HG03039 (cell line): ENCODE measurements around the gene POMGNT1.

Experiments used
- ATAC-seq: cut with Tn5 transposase; IDR thresholded peaks from one replicate; pipeline ENCODE4 v1.9.1; 2021; ENCODE audit warnings: mild to moderate bottlenecking, moderate library complexity; ENCODE audit not compliant: unreplicated experiment

Gene POMGNT1

DNA sequence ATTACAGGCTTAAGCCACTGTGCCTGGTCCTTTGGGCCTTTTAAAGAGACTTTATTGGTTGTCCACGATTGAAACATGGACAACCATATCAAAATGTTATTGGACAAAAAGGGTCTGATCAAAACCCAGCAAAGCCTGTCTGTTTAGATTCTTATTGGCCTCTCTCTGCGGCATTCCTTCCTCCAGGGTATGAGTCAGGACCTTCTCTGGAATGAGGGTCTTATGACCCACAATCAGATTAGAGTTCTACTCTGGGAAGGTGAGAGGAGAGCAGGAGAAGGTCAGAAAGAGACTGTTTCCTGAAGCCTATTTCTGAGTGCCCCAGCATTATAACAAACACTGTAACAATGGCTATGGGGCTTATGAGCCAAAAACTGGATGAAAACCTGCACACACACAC, 12.8 kb upstream of the POMGNT1 start:
- ATAC-seq = no peak

DNA sequence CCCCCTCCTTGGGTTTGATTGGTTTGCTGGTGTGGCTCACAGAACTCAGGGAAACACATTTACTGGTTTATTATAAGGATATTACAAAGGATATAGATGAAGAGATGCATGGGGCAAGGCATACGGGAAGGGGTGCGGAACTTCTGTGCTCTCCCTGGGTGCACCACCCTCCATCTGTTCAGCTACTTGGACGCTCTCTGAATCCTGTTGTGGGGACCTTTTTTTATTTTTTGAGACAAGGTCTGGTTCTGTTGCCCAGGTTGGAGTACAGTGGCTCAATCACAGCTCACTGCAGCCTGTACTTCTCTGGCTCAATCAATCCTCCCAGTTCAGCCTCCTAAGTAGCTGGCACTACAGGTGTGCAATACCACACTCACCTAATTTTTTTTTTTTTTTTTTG, 12.3 kb upstream of the POMGNT1 start:
- no peak for ATAC-seq

DNA sequence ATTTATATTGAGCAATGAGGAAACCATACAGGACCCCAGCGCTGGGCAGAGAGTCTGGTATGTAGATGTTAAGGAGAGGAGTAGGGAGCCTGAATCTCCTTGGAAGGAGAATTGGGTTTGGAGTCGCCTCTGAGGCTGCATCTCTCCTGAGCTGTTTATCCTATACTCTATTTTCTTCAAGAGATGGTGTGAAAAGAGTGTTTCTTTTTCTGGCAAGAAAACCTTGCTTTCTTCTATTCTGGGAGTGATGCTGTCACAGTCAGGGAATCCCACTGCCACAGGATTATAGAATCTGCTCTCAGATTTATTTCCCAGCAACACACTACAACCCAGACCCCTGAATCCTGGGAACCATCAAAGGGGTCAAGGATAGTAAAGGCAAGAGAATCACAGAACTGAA, 8.2 kb upstream of the POMGNT1 start:
- ATAC-seq = no peak

DNA sequence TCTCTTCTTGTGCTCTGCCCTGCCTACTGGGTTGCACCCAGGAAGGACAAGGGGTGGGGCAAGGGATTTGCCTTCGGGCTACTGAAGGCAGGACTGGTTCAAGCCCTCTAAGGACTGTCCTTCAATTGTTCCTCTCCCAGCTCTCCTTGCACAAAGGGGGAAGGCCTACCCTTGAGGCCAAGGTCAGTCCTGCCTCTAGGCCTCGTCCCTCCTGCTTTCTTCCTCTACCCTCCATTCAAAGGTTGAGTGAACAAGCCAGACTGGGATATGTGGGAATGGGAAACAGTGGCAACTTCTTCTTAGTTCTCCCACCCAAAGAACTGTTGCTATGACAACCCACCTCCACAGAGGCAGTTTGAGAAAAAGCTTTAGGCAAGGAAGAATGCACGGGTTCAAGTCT, 7.6 kb upstream of the POMGNT1 start:
- no peak for ATAC-seq

DNA sequence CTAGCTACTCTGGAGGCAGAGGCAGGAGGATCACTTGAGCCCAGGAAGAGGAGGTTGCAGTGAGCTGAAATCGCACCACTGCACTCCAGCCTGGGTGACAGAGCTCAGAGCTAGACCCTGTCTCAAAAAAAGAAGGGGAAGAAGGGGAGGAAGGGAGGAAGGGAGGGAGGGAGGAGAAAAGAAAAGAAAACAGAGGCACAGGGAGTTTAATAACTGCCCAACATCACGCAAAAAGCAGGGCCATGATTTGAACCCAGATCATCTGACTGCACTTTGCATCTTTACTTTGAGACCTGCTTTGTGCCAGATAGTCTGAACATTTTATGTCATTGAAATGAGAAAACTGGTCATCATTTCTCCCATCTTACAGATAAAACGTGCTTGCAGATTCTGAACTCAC, 6.9 kb upstream of the POMGNT1 start:
- ATAC-seq = no peak

DNA sequence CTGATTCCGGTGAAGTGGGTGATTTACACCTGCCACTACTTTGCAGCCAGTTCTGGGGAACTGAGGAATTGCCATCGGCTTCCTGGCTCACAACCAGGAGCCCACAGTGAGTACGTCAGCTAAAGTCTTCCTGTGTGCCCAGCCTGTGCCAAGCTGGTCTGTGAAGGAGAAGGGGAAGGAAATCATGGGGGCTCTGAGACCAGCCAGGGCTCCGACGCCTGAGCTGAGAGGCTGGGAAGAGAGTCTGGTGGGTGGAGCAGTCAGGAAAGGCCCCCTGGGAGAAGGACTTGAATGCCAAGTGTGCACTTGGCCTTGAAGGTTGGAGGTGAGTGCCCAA, 6.1 kb upstream of the POMGNT1 start:
- no peak for ATAC-seq

DNA sequence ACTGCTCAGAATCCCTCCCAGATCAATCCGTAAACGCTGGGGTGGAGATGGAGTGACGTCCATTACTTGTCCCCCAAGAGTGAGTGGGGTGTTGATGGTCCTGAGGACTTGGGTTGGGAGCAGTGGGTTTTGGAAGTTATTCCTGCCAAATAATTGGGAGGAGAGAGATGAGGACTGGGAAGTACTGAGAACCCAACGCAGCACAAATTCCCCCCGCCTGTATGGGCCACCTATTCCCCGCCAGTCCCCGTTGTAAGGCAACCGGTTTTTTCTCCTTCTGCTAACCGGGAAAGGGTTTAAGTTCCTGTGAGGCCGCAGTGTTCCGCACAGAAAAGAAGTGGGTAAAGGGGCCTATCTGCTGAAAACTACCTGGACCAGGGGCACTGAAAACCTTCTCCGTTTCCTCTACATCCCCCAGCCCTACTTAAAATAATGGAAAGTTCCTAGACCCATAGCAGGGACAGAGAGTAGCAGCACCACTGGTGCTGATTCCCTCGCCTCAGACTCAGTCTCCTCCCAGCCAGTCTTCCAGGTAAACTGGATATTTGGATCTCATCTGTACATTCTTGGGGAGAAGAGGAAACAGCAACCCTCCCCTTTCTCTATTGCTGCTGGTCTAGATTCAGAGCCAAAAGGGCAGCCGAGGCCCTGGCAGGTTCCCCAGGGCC, 5.6 kb upstream of the POMGNT1 start:
- ATAC-seq = no peak

DNA sequence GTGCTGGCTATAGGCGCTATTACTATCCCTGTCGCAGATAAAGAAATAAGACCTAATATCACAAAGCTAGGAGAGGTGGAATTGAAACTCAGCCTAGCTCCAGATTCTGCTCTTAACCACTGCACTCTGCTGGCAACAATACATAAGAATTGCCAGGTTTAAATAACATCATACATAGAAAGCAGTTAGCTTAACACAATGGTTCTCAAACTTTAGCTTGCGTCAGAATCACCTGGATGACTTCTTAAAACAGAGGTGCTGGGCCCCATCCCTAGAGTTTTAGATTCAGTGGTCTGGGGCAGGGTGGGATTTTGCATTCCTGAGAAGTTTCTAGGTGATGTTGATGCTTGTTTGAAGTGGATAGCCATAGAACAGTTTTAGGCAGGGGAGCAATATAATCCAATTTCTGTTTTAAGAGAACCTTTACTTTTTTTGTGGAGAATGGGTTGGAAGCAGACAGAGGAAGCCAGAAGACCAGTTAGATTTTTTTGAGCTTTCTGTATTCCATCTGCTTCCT, 1.1 kb upstream of the POMGNT1 start:
- ATAC-seq = no peak

DNA sequence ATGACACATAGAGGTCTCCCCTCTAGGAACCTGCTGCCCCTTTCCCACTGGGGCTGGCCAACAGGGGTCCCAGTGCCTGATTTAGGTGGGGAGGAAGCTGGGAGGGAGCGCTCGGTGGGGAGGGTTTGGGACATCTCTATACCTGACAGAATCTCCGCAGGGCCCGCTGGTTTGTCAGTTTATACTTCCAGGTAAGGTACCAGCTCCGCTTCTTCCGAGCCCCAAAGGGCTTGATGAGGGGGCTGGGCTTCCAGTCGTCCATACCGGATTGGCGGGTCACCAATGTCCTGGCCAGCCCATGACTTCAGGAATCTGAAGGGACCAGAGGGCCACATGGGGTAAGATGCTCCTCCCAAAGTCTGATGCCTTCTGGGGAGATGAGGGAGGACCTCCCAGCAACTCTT, 672 bp downstream of the POMGNT1 start:
- ATAC-seq = no peak

DNA sequence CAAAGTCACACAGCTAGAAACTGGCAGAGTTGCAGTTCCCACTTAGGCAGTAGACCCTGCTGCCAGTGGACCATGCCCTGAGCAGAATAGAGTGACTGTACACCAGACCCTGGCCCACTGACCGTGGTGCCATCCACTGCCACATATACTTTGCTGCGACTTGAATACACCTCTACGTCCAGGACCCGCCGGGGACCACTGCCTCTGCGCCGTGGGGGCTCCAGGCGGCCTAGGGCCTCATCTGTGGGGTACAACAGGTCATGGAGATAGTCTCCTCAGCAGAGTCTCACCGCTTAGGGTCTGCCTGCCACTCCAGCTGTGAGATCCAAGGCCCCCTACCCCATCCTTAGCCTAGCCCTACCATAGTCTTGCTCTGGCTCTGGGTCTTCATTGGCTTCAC, 1.6 kb downstream of the POMGNT1 start:
- no peak for ATAC-seq

DNA sequence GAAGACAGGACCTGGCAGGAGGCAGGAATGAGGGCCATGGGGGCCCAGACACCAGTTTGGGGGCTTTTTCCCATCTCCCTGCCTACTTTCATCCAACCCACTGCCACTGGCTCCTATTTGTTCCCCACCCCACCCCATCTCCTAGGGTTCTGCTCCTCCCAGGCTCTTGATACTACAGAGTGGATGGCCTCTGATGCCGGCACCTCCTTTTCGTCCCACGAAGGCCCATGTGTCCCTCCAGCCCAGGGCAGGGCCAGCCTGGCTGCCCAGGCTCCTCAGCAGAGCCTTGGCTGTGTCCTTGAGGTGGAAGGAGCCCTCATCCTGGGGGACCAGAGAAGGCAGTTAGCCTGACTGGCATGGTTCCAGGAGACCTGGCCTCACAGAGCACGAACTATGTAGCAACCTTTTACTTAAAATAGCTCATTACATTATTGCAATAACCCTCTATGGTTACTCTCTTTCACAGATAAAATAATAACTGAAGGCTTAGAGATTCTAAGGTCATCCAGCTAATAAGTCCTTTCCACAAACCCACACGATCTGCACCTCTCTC, 3.5 kb downstream of the POMGNT1 start:
- no peak for ATAC-seq

DNA sequence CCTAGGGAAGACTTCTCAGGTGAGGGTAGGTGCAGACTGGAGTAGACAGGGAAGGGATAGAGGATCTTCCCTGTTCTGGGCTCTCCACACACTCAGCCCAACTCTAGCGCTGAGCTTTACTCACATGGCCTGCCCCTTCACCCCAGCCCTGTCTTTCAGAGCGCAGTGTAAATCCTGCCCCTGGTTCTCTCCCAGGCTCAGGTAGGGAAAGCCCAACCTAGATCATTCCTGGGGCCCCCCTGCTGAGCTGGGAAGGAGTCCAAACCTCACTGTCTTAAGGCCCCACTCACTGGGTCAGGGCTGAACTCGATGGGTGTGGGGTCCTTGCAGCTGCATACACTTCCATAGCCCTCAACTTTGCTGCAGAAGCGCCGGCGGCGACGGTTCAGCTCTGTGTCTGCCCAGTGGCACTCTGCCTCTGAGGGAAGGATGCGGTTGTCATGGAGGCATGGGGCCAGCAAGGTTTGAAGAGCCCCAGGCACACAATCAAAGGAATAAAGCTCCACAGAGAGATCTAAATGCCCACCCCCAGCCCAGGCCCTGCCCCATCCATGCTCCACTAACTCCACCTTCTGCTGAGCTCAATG, 4.2 kb downstream of the POMGNT1 start:
- ATAC-seq = no peak

DNA sequence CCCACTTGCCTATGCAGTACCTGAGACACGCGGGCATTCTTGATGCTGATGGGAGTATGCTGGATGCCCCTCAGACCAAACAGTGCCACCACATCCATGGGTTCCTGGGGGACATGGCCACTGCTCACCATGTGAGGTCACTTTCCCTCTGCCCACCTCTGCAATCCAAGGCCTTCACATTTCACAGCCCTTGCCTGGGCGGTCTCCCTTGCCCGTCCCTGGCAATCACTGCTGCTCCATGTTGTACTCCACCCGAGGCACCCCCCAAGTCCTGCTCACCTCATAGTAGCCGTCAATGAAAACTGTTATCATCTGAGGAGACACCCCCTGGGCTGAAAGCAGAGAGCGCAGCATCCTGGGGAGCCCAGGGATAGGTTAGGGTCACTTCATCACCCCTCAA, 4.9 kb downstream of the POMGNT1 start:
- no peak for ATAC-seq

DNA sequence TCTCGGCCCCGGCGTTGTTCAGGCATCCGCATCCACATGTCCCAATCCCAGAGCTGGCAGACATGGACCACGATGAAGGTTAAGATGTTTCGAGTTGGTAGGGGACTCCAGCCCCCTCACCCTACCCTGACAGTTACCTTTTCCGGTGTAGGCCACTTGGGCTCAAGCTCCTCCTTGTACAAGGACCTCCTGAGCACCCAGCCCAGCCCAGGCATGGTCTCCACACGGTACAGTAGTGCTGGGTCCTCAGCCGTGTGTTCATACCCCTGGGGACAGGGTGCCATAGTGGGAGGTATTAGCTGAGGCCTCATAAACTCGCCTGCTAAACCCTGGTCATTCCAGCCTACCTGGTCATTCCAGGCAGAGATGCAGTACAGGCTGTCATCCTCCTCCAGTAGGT, 6.1 kb downstream of the POMGNT1 start:
- no peak for ATAC-seq

DNA sequence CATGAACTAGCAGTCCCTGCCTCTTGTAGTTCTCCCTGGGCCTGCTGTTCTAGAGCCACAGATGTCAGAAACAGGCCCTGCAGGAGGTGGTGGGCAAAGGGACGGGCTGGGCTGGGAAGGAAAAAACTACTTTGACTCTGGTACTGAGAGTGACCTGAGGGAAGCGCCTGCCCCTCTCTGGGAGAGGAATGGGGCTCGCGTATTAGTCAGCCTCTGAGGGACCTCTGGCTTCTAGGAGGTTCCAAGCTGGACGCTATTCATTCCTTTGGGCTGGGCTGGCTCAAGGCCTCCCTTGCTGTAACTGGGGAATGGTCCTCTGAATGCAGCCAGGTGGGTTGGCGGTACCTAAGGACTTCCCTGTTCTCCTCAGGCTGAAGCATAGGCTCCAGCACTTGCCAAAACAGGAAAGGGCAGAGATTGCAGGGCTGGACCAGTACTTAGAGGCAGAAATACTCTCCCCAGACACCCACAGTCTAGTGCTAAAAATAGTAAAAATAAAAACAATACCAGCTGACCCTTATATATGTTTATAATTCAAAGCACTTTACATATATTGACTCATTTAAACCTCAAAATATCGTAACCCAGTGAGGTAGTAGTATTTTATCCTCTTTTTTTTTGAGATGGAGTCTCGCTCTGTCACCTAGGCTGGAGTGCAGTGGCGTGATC, 7.1 kb downstream of the POMGNT1 start:
- ATAC-seq = no peak

DNA sequence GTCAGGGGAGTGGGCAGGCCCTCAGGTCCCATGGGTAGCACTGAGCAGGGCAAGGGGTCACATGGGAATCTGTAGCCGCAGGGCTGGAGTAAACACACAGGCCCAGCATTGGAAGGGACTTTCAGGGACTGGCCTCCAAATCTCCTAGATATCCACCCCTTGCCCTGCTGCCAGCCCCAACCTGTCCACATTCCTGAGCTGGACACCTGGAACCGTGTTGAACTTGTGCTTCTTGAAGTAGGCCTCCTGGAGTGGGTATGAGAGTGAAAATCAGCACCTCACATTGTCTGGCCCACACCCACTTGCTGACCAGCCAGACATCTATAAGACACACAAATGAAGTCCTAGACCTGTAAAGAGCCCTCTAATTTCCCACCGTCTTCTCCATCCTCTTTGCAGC, 7.7 kb downstream of the POMGNT1 start:
- no peak for ATAC-seq

DNA sequence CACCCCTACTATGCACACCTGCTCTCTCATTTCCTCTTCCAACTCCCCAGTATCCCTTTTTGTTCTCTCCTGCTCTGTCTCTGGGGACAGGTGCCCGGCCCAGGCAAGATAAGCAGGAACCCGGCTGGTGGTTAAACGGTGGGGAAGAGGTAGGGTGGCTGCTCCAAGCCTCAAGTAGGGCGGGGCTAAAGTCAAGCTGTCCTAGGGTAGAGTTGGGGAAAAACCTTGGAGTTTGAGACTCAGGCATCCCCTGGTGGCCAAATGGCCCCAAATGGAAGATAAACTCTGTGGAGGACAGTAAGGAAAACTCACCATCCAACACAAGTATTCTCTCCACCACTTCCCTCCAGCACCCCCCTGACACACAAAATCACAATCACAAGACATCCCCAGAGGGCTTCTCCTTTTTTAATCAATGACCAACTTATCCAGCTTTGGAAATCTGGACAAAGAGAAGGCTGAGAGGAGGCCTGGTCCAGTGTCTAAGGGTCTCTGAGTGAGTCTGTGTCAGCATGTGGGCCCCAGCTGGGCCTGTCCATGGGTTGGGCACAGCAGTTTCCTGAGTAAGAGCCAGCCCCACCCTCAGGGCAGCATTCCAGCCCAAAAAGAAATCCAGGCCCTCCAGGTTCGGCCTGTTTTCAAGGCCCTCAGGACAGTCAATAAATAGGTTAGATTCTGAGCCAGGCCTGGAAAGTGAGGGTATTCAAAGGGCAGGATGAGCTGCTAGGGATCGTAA, 9.8 kb downstream of the POMGNT1 start:
- ATAC-seq = no peak

DNA sequence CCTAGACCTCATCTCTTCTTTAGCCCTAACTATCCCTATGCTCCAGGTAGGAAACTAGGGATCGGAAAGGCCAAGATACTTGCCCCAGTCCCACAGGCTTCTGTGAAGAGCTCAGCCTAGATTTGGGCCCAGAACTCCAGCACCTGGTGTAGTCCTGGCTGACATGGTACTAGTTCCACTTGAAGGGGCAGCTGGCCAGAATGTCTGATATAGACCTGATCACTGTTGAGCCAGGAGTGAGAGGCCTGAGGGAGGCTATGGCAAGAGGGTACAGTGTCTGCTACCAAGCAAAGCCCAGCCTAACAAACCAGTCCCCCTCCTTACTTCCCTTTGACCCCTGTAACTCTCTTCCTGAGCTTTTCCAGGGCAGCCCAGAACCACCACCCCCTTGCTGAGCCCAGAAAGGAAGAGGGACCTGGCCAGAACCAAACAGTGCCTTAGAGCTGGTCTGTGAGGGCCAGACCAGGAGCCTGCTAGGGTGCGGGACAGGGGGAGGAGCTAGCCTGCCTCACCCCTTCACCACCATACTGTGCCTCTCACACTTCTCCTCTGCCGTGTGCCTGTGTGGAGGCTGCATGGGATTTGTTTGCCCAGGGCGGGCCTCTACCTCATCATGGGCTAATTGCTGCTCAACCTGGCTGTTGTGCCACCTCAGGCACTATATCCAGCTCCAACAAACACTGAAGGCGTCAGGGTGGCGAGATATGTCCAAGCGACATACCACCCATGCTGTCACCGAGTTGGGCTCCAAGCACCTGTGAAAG, 10.9 kb downstream of the POMGNT1 start:
- no peak for ATAC-seq

DNA sequence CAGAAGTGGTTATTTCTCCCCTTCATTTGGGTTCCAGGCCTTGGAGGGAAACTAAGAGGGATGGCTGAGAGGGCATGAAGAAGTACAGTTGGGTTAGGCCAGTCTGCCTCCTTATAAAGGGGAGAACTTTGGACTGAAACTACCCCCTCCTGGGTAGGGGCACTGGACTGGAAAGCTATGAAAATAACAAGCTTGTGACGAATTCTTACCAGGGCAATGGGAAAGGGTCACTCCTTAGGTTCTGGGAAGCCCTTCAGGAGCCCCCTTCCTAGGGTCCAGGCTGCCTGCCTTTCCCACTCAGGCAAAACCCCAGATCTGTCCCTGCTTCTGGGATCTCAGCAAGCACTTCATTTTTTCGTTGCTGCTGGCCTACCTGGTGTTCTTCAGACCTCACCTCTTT, 12.2 kb downstream of the POMGNT1 start:
- ATAC-seq = no peak

DNA sequence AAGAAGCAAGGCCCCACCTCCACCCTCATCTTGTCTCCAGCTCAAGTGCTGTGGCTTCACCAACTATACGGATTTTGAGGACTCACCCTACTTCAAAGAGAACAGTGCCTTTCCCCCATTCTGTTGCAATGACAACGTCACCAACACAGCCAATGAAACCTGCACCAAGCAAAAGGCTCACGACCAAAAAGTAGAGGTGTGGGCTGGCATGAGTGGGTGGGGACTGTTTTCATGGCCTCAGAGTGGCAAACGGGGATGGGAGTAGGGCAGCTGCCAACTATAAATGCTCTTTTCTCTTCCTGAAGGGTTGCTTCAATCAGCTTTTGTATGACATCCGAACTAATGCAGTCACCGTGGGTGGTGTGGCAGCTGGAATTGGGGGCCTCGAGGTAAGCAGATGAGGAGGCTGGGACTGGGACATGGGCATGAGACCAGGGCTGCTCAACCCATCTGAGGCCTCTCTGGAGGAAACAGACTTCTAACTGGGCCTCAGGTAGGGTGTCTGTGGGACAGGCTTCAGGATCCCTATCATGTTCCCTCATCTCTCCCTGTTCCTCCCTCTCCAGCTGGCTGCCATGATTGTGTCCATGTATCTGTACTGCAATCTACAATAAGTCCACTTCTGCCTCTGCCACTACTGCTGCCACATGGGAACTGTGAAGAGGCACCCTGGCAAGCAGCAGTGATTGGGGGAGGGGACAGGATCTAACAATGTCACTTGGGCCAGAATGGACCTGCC, 13.1 kb downstream of the POMGNT1 start:
- ATAC-seq = no peak
